HG02571 (cell line): ENCODE data around the gene SLC24A3.

Source experiments
- ATAC-seq: cut with Tn5 transposase; IDR thresholded peaks from one replicate; pipeline ENCODE4 v1.9.1; 2021; ENCODE audit warnings: mild to moderate bottlenecking, moderate library complexity; ENCODE audit not compliant: unreplicated experiment

The SLC24A3 gene

DNA sequence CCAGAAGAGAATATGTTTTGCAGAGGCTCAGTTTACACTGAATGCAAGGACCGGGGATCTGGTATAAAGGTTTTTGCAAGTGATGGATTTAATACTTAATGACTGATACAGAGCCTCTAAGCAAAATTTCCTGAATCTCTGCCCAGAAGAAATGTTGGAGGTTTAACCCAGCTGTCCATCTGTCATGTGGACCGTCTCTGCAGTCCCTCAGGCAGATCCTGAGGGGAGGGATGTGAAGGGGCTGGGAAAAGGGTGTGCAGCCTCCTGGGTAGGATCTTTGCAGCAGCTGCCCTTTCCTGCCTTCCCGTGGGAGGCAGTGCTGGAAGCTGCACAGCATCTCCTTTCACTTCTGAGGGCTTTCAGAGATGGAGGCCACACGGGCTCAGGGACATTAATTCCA is 207.0 kb downstream of the SLC24A3 start:
- no peak for ATAC-seq

- ATAC-seq: no peak
These were observed 210.9 kb downstream of the SLC24A3 start for GRCh38 chr20:19423097-19423899.

GRCh38 chr20:19423900-19424620 is 211.6 kb downstream of the SLC24A3 start:
- no peak for ATAC-seq

DNA sequence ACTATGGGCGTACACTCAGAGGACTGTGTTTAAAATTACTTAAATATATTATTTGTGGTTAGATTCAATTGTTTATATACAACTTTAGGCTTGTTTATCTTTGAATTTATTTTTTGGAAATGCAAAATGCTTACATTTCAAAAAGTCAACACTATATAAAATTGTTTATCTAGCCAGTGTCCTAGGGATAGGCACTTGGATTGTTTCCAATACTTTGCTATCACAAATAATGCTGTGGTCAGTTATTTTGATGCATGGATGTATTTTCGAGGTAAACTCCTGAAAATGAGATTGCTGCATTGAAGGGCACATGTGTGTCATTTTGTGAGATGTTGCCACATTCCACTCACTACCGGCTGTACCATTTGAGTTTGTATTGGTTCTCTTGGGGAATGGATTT is 213.9 kb downstream of the SLC24A3 start:
- no peak for ATAC-seq

GRCh38 chr20:19427480-19427879 is 215.0 kb downstream of the SLC24A3 start:
- no peak for ATAC-seq

DNA sequence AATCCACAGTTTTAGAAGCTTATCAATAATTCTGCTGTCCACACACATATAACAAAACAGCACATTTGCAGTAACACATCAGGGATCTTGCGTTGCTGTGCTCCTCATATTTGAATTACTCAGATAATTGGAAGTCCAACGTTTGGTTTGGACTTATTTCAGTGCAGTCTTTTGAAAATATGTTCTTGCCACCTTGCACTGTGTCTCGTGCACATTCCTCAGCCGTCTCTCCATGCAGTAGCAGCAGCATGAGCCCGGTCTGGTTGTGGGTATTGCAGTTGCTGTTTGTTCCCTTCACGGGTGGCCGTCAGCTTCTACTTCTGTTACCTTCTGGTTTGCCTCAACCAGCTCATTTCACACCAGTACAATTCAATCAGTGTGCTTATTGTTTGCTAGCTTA is 215.5 kb downstream of the SLC24A3 start:
- ATAC-seq: no peak

- ATAC-seq: no peak
These were observed 215.9 kb downstream of the SLC24A3 start for GRCh38 chr20:19428324-19428723.

- ATAC-seq: no peak
These were observed 217.1 kb downstream of the SLC24A3 start for GRCh38 chr20:19429538-19429937.

- no peak for ATAC-seq
These were observed 218.3 kb downstream of the SLC24A3 start for GRCh38 chr20:19430641-19431315.

DNA sequence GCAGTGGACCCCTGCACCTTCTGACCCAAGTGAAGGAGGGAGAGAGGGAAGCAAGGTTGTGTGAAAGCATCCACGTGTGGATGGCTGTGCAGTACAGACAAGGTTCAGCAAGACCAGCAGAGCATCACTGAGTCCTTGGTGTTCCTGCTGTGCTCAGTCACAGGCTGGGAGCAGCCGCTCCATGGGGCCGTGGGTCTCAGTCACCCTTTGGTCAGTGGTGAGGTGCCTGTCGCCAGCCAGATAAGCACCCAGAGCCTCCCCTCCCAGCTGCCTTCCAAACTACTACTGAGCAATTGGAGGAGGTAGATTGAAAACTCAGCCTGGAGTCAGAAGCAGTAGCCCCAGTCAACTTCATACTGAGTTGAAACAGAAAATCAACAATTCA is 218.9 kb downstream of the SLC24A3 start:
- ATAC-seq: no peak

GRCh38 chr20:19431906-19432305 is 219.5 kb downstream of the SLC24A3 start:
- no peak for ATAC-seq

DNA sequence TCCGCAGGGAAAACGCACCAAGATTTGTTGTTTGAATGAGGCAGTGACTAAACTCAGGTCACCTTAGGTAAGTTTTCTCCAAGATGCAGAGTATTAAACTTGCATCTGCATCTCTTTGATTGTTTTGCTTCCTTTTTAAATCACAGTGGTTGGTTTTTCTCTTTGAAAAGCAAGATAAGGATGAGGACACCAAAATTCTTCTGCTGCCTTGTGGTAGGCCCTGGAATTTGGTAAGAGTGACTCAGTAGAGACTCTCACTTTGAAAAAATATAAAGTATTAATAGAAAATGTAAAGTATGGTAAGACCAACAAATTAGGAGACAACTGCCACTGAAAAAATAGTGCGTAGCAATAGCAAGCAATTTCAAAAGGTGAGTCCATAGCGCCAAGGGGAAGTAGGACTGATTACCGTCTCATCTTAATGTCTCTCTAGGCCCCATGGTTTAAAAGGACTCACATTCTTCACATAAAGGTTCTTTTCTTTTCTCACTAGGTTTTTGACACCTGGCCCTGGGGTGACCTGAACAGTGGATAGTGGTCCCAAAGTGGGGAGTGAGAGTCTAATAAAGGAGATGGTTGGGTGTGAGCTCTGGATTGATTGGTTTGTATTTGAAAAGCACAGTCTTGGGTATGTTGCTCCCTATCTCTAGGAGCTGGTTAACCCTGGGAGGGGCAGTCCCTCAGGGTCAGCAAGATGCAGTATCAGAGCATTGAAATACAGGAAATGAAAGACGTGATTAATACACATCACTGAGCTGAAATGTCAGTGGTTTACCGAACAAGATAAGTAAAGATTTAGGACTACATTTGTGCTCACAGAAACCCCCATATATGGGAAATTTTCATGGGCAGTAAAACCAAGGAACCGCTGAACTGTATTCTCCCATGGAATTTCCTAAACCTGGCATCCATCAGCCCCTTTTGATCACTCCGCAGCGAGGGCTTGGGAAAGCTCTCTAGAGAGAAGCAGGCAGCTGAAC is 221.2 kb downstream of the SLC24A3 start:
- ATAC-seq: no peak

DNA sequence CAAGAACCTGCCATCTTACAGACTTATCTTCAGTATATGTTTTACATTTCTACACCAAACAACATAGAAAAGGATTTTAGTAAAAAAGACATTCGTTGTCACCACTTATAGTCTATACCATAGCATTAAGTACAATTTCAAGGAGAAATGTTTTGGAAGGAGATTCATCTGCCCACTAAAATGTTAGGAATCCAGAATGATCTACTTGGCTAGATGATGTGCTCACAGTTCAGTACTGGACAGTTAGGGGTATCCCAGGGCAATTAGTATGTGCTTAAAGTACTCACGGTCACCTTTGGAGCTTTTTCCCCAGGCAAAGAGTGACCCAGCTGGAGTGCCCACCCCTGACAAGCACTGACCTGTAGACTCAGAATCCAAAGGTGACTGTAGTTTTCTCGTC is 222.9 kb downstream of the SLC24A3 start:
- ATAC-seq: no peak

DNA sequence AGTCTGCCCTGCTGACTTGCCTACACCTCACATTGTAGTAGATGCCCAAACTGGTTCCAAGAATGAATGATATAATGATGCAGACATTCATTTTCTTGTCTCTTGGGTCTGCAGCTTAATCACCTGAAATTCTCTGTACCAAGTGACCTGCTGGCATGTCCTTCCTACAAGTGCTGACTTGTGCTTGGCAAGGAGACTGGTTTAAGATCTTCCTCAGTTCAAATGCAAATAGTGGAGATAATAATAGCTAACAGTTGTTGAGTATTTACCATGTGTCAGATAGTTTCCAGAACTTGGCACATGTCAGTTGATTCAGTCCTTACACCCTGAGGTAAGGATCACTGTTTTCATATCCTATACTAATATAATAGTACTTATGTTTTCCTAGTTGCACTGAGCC is 223.4 kb downstream of the SLC24A3 start:
- no peak for ATAC-seq

- ATAC-seq: no peak
These were observed 226.0 kb downstream of the SLC24A3 start for GRCh38 chr20:19438488-19438887.

- no peak for ATAC-seq
These were observed 228.5 kb downstream of the SLC24A3 start for GRCh38 chr20:19440660-19441527.

DNA sequence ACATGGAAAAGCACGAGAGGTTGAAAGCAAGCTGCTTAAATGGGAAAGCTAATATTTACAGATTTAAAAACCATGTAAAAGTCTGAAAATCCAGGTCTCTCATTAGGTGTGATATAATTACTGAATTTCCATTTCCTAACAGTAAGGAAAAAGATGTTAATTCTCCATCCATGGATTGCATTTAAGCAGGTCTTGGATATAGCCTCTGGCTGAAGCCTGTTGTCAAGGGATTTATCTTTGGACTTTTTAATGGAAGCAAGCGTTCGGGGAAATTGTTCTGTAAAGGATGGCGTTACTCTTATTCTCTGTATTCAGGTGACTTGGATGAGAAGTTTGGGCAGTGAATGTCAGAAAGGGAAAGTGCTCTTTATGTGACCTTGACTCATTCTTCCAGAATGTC is 233.8 kb downstream of the SLC24A3 start:
- no peak for ATAC-seq

GRCh38 chr20:19448632-19449031 is 236.2 kb downstream of the SLC24A3 start:
- no peak for ATAC-seq

DNA sequence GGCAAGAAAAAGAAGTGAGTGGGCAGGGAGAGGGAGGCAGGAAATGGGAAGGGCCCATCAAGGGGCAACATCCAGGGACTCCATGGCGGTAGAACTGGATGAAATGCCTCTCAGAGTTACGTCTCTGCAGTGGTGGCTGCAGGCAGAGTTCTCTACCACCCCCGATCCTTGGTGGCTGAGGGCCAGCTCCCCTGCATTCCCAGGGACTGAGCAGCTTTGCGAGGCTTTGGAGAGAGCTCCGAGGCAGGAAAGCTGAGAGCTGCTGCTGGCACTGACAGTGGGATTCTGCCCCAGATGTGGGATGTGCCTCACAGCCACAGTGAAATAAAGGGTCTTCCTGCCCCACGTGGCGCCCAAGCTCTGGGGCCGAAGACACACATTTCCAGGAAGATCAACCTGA is 236.6 kb downstream of the SLC24A3 start:
- ATAC-seq: no peak
